ENCODE measurements around the gene HS3ST5. TPM values are rescaled to one million over a fixed set of nuclear protein-coding genes. Genes with fewer than 3 reads are reported as not detected.

HS3ST5 gene
- total RNA-seq, 4 donors from 2014 or later, result 0.48 TPM; not detected in 3

DNA sequence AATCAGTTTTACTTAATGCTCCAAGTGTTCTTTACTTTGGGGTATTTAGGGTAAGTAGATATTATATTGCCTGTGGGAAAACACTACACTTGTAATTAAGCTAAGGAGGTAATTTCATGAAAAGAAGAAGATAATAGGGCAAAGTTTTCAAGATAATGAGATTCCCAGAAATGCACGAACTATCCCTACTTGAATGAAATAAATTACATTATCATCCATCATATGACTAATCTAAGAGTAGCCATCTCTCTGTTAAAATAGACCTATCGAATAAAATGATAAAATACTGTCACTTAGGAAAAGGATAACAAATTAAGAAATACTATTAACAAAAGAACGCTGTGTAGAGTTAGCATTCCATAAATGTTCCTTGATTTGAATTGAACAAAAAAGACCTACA, 236.8 kb downstream of the HS3ST5 start:
- H3K9me3 ChIP-seq, result no peaks in the 10 kb centered on the region
- no peak overlapping the region for H3K27ac ChIP-seq
- H3K4me3 ChIP-seq, result no peak overlapping the region
- H3K4me1 ChIP-seq, result no peaks in the 10 kb centered on the region
- no peaks in the 10 kb centered on the region for H3K27me3 ChIP-seq
- TF ChIP-seq, protein P1, sequence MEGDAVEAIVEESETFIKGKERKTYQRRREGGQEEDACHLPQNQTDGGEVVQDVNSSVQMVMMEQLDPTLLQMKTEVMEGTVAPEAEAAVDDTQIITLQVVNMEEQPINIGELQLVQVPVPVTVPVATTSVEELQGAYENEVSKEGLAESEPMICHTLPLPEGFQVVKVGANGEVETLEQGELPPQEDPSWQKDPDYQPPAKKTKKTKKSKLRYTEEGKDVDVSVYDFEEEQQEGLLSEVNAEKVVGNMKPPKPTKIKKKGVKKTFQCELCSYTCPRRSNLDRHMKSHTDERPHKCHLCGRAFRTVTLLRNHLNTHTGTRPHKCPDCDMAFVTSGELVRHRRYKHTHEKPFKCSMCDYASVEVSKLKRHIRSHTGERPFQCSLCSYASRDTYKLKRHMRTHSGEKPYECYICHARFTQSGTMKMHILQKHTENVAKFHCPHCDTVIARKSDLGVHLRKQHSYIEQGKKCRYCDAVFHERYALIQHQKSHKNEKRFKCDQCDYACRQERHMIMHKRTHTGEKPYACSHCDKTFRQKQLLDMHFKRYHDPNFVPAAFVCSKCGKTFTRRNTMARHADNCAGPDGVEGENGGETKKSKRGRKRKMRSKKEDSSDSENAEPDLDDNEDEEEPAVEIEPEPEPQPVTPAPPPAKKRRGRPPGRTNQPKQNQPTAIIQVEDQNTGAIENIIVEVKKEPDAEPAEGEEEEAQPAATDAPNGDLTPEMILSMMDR (IDR thresholded peaks at IDR 0.05), result no peak
- TF ChIP-seq POLR2A (IDR thresholded peaks at IDR 0.05), result no peak
- H3K36me3 ChIP-seq, result no peaks in the 10 kb centered on the region
- DNase-seq, result no peak
- intact Hi-C loops (cut with DNase I; ENCODE audit: low total_unique reads), result no loop called here

DNA sequence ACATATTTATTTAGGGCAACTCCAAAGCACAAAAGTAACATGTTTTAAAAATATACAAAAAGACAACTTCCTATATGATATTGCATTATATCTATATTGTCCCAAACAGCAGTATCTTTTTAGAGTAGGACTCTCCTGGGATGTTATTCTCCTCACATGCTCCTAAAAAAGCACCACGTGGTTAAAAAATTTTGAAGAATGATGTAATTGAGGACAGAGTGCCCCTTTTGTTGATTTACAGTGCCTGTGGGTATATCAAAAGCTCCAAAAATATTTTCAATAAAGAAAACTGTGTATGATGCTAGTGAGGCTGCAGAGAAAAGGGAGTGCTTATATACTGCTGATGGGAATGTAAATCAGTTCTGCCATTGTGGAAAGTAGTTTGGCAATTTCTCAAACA, 241.6 kb downstream of the HS3ST5 start:
- TF ChIP-seq, protein P1 (IDR thresholded peaks at IDR 0.05), result no peak
- no peak for TF ChIP-seq POLR2A (IDR thresholded peaks at IDR 0.05)
- H3K27ac ChIP-seq, result no peak overlapping the region
- no peaks in the 10 kb centered on the region for H3K4me1 ChIP-seq
- no peaks in the 10 kb centered on the region for H3K9me3 ChIP-seq
- intact Hi-C loops (cut with DNase I; ENCODE audit: low total_unique reads), result no loop called here
- no peaks in the 10 kb centered on the region for H3K36me3 ChIP-seq
- H3K4me3 ChIP-seq, result no peak overlapping the region
- no peak for DNase-seq
- H3K27me3 ChIP-seq, result no peaks in the 10 kb centered on the region

DNA sequence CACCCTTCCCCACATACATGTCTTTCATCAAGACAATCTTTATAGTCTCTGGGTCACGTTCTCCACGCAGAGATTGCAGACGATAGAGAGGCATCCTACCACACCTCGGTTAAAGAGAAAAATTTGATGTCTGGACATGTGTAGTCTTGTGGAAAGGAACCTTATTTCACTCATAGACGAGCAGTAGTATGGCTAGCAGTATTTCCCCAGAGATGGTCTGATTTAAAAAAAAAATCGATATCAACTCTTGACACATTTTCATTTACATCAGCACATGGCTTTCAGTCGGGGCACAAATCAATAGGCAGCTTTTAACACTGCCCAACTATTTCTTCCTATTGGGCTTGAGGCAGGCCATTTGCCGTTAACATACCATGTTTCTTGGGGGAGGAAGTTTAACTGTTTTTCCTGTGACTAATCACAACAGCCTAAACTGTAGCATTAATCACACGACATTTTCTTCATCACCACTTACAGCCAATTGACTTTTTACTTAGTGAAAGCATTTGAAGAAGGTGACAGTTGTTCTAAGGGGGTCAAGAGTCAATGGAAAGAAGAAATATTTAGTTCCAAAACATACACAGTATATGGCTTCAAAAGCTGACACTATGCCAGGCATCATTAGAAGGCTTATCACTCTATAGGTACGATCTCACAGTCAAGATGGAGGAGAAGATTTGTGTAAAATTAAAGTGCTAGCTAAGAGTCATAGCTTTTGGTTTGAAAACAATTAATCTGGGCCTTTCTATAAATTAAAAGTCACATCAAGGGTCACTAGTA, 242.4 kb downstream of the HS3ST5 start:
- Histone ChIP-seq H3K27me3 (no peaks in the 10 kb centered on the region), H3K4me3 (no peak overlapping the region), H3K36me3 (no peaks in the 10 kb centered on the region), H3K9me3 (no peaks in the 10 kb centered on the region), H3K27ac (no peak overlapping the region), H3K4me1 (no peaks in the 10 kb centered on the region)
- TF ChIP-seq, protein P1 (IDR thresholded peaks at IDR 0.05), result no peak
- TF ChIP-seq POLR2A (IDR thresholded peaks at IDR 0.05), result no peak
- DNase-seq, result no peak
- intact Hi-C loops (cut with DNase I; ENCODE audit: low total_unique reads), result no loop called here

DNA sequence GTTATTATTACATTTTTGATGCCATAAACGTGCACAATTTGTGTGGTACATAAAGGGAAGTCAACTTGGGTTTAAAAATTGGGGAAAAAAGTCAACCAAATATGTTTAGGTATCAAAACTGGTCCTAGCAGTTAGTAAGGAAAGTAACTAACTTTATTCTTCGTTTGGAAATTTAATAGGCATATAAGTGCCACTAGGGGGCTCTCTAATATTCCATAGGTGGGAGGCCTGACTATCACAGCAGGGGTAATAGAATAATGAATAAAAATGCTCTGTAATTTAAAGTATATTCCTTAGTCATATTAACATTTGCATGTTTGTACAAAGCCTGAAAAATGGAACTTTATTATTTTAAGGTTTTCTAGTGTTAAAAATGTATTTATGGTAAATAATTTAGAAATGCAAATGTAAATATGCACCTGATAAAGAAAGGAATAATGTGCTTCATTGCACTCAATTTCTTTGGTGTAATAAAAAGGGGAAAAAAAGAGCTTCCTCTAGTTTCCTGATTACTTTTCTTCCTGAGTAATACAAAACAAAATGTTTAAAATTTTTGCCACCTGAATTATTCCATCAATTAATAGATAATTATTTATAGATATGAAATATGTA, 246.2 kb downstream of the HS3ST5 start:
- Histone ChIP-seq H3K27me3 (no peaks in the 10 kb centered on the region), H3K4me1 (no peaks in the 10 kb centered on the region), H3K27ac (no peak overlapping the region), H3K4me3 (no peak overlapping the region), H3K36me3 (no peaks in the 10 kb centered on the region), H3K9me3 (no peaks in the 10 kb centered on the region)
- TF ChIP-seq POLR2A (IDR thresholded peaks at IDR 0.05), result no peak
- TF ChIP-seq, protein P1 (IDR thresholded peaks at IDR 0.05), result peak in 3 of 4 experiments; percentile 23 to 46 (median 30)
- DNase-seq, result no peak
- intact Hi-C loops (cut with DNase I; ENCODE audit: low total_unique reads), result no loop called here

DNA sequence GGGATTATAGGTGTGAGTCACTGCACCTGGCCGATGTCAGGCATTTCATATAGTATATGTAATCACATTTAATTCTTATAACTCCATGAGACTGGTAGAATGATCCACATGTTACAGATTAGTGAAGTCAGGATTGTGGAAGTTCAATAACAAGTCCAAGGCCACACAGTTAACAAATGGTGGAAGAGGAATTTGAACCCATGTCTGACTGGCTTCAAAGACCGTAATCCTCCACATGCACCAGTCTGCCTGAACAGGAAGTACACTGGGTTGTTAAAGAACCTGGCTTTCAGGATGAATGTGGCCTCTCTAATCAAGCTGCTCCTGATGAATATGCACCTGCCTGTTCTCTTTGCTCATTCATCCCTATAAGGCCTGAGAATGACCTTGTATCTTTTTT, 249.9 kb downstream of the HS3ST5 start:
- Histone ChIP-seq H3K27ac (no peak overlapping the region), H3K4me1 (no peaks in the 10 kb centered on the region), H3K27me3 (no peaks in the 10 kb centered on the region), H3K9me3 (no peaks in the 10 kb centered on the region), H3K36me3 (no peaks in the 10 kb centered on the region), H3K4me3 (no peak overlapping the region)
- no peak for TF ChIP-seq POLR2A (IDR thresholded peaks at IDR 0.05)
- TF ChIP-seq, protein P1 (IDR thresholded peaks at IDR 0.05), result no peak
- intact Hi-C loops (cut with DNase I; ENCODE audit: low total_unique reads), result no loop called here
- DNase-seq, result no peak
